ENCODE data around the gene FCN1.

FCN1 gene

DNA sequence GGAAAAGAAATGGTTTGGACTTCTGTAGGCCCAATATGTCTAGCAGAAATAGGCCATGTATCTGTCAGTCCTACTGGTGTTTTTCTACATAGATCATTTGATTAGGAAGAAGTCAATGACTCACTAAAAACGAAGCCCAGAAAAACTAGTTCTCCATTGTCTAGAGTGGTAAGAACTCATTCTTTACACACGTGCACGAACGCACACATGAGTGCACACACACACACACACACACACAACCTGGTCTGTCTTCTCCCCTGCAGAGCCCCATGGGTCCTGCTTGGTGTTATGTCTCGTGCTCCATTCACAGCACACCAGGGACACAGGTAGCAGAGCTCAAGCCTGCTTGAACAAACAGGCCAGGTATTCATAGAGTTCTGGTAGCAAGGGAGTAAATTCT, 14.9 kb upstream of the FCN1 start:
- DNase-seq (ENCODE audit: extremely low spot score): no peak
- ChIA-PET CTCF (no interaction called here), POLR2A (no interaction called here)
- TF ChIP-seq, protein P1, sequence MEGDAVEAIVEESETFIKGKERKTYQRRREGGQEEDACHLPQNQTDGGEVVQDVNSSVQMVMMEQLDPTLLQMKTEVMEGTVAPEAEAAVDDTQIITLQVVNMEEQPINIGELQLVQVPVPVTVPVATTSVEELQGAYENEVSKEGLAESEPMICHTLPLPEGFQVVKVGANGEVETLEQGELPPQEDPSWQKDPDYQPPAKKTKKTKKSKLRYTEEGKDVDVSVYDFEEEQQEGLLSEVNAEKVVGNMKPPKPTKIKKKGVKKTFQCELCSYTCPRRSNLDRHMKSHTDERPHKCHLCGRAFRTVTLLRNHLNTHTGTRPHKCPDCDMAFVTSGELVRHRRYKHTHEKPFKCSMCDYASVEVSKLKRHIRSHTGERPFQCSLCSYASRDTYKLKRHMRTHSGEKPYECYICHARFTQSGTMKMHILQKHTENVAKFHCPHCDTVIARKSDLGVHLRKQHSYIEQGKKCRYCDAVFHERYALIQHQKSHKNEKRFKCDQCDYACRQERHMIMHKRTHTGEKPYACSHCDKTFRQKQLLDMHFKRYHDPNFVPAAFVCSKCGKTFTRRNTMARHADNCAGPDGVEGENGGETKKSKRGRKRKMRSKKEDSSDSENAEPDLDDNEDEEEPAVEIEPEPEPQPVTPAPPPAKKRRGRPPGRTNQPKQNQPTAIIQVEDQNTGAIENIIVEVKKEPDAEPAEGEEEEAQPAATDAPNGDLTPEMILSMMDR (IDR thresholded peaks at IDR 0.05; ENCODE audit: control extremely low read depth, extremely low read depth, low read depth, missing control alignments): no peak

DNA sequence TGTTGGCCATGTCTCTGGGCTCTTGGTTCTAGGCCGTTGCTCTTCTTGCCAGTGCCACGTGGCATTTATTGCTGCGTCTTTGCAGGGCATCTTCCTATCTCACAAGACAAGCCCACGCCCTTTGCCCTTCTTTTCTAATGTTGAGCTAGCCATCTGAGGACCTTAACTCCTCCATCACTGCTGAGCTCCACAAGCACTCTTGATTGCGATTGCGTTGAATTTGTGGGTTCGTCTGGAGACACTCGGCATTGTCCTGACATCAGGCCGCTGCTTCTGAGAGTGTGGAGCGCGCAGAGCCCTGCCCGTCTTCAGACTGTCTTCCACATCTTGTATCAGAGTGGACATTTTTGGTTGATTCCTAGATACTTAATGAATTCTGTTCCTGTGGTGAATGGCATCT, 14.5 kb upstream of the FCN1 start:
- CTCF ChIA-PET: no interaction called here
- no peak for DNase-seq (ENCODE audit: extremely low spot score)
- POLR2A ChIA-PET: no interaction called here
- TF ChIP-seq, protein P1 (IDR thresholded peaks at IDR 0.05; ENCODE audit: control extremely low read depth, extremely low read depth, low read depth, missing control alignments): no peak

DNA sequence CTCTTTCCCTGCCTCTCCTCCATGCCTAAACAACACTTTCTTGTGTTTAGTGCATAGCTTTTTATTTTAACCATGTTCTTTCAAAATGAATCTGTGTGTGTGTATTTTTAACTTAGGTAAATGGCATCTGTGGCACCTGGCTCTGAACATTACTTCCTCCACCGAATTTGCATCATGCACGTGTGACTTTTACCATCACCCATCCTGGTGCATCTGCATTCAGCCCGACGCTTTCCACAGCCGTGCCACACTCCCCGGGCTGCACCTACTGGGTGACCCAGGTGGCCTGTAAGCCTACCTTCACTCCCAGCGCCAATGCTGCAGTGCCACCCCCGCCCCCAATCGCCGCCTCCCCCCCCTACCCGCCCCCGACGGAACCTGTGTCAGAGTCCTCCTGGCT, 12.7 kb upstream of the FCN1 start:
- DNase-seq (ENCODE audit: extremely low spot score): peak; percentile 68
- TF ChIP-seq, protein P1 (IDR thresholded peaks at IDR 0.05; ENCODE audit: control extremely low read depth, extremely low read depth, low read depth, missing control alignments): no peak
- ChIA-PET POLR2A (no interaction called here), CTCF (interaction anchor here (1.6 kb wide), 1 partner anchor 8 kb away, joined by 5 read pairs; no protein-coding TSS in a partner anchor)

DNA sequence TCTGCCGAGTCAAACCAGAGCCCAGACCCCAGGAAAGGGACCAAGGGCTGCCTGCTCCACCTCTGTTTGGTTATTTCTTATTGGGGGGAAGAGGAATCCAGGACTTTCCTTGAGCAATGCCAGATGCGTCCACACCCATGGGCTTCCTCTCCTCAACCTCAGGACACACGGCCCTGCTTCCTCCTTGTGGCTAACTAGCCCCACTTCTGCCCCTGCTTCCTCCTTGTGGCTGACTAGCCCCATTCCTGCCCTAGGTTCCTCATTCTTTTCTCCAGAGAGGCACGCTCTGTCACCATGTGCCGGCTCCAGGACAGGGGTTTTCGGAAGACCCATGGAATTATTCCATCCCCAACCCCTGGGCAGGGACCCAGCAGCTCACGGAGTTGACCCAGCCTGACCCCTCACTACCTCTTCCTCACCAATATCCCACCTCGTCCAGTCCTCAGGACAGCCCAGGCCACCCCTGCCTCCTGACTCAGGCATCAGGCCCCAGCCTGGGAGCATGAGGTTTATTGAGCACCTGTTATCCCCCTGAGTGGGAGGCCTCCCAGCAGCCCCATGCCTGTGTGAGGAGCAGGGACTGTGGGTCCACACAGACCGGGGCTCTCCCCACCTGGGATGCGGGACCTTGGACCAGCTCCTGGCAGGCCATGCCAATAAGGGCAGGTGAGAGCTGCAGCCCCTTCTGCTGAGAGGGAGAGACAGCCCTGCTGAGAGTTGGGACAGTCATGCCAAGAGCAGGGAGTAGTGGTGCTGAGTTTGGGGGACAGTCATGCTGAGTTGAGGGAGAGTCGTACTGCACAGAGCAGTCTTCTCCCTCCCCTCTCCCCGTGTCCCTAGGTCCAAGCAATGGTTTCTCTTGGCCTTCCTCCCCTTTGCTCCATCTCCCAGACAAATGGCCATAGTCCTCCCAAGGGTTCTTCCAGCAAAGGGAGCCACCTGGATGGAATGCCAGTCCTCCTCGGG, 11.8 kb upstream of the FCN1 start:
- ChIA-PET CTCF (no interaction called here), POLR2A (no interaction called here)
- DNase-seq (ENCODE audit: extremely low spot score): peak; percentile 48
- TF ChIP-seq, protein P1 (IDR thresholded peaks at IDR 0.05; ENCODE audit: control extremely low read depth, extremely low read depth, low read depth, missing control alignments): no peak

DNA sequence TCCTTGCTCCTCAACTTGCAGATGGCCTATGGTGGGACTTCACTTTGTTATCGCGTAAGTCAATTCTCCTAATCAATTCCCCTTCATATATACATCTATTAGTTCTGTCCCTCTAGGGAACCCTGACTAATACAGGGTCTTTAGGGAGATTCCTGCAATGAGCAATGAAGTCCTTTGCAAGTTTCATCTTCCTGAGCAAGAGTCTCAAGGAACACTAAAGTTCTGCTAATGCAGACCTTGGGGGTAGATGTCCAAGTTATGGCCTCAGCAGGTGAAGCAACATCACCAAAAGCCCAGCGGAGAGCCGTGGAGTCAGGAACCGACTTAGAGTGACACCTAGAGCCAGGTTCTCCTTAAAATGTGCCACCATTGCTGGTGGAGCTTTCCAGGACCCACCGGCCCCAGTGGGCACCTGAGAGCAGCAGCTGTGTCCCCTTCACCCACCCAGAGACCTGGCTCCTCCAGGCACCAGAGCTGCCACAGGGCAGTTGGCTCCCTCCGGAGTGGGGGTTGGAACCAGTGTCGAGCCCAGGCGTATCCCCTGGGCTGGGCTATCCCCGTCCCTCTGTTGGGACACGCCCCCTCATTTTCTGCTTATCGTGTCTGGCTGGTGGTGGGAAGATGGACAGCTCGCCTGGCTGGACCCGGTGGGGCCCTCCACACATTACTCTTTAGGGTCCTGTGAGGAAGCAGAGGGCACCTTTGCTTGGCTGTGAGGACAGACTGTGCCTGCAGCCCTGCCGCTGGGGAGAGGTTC, 10.9 kb upstream of the FCN1 start:
- TF ChIP-seq, protein P1 (IDR thresholded peaks at IDR 0.05; ENCODE audit: control extremely low read depth, extremely low read depth, low read depth, missing control alignments): no peak

DNA sequence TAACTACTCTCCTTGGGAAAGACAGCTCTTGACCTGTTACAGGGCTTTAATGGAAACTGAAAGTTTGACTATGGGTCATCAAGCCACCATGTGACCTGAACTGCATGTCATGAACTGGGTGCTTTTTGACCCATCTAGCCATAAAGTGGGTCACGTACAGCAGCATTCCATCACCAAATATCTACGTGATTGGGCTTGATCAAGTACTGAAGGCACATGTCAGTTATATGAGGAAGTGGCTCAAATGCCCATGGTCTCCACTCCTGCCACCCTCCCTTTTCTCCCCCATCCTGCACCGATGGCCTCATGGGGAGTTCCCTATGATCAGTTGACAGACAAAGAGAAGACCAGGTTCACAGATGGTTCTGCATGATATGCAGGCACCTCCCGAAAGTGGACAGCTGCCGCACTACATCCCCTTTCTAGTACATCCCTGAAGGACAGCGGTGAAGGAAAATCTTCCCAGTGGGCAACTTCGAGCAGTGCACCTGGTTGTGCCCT, 7.3 kb upstream of the FCN1 start:
- POLR2A ChIA-PET: no interaction called here
- TF ChIP-seq, protein P1 (IDR thresholded peaks at IDR 0.05; ENCODE audit: control extremely low read depth, extremely low read depth, low read depth, missing control alignments): no peak
- DNase-seq (ENCODE audit: extremely low spot score): no peak
- CTCF ChIA-PET: no interaction called here

More for the DNA sequence above, 10.9 kb upstream of the FCN1 start:
- no peak for DNase-seq (ENCODE audit: extremely low spot score)
- POLR2A ChIA-PET: no interaction called here
- CTCF ChIA-PET: no interaction called here
